NCI-H2227 (cell line): ENCODE data around the gene SIRT1.
"Not testable (repeated sequence)": the region's sequence is repeated elsewhere in the genome, so short reads cannot be mapped to it uniquely, and the experiment has no call there.

Experiments used
- DNase-seq: peaks from one replicate; lab custom pipeline; 2025; ENCODE audit not compliant: unreplicated experiment; lab: John Stamatoyannopoulos, UW

SIRT1 gene

GRCh38 chr10:67884313-67884841 is at the start of gene SIRT1:
SIRT1 (plus strand) TSS chr10:67884656; CDS start chr10:67884722, 66 bp downstream.
- DNase-seq, result peak; percentile 96

DNA sequence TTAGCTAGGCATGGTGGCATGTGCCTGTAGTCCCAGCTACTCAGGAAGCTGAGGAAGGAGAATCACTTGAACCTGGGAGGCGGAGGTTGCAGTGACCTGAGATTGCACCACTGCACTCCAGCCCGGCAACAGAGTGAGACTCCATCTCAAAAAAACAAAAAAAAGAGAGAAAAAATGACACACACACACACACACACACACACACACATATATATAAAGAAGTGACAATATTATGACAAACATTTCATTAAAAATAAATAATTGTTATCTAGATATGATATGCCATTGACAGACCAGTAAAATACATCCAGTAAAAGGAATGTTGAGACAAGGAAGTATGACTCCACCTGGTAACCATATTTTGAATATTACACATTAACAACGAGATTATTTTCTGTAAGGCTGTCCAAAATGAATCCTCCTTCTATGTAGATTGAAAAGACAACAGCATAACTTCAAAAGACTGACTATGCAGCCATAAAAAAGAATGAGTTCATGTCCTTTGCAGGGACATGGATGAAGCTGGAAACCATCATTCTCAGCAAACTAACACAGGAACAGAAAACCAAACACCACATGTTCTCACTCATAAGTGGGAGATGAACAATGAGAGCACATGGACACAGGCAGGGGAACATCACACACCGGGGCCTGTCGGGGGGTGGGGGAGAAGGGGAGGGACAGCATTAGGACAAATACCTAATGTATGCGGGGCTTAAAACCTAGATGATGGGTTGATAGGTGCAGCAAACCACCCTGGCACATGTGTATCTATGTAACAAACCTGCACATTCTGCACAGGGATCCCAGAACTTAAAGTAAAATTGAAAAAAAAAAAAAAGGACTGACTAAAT is 48.7 kb upstream of the SIRT1 start:
- DNase-seq, result not testable (repeated sequence)

- DNase-seq, result no peak
Observed at GRCh38 chr10:67836488-67836887, 48.0 kb upstream of the SIRT1 start.

DNA sequence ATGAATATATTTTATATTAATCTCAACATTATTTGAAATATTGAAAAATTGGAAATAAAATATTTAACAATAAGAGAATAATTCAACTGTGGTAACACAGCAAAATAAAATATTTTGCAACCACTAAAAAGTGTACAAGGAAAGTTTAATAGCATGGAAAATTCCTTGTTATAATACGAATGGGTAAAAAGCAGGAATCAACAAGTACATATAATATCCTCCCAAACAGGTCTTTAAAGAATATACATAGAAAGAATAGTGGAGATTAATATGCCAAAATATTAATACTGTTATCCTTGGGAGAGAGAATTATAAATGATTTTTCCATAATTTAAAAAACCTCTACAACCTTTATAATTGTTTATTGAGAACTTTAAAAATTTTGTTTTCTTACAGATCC is 47.5 kb upstream of the SIRT1 start:
- DNase-seq, result no peak

DNA sequence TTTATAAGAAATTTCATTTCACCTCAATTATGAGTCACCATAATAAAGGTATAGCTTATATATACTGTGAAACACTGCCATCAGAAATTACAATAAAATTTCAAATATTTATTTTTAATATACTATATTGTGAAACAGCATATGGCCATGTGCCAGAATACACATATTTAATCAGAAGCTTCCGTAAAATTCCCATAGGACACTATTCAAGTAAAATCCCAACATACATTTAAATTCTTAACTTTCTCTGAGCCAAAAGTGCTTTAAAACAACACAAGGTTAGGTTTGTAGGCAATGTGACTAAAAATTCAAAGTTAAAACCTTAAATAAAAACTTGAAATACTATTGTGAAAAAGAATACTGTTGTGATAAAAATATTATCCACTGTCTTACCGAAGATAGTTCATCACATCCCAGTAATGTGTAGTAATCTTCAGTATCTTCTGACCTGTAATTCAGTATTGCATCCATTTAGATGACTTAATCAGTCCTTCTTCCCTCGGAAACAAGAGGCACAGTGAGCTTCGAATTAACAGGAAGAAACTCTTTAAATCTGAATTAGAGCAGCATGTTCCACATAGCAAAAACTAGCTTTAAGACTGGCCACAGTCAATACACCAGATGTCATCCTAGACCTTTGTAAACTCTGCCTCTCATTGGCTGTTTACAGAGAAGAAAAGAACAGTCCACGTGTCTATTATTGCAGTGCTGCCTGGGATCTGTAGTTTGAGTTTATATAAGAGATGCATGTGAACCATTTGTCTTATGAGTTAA is 46.7 kb upstream of the SIRT1 start, which contains the start of gene DNAJC12:
Gene DNAJC12, minus strand, starts transcription at position 648 of the 774 bp plus-strand sequence. Its CDS starts 177 bp downstream, at position 471.
- peak; percentile 69 for DNase-seq

DNA sequence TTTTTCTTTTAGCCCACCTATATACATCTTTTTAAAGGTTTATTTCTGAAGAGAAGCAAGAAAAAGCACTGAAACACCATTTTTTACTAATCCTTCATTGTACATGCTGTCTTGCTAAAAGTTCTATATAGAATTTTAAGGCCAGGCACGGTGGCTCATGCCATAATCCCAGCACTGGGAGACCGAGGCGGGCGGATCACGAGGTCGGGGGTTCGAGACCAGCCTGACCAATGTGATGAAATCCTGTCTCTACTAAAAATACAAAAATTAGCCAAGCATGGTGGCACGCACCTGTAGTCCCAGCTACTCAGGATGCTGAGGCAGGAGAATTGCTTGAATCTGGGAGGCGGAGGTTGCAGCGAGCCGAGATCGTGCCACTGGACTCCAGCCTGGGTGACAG is 44.9 kb upstream of the SIRT1 start:
- not testable (repeated sequence) for DNase-seq

DNA sequence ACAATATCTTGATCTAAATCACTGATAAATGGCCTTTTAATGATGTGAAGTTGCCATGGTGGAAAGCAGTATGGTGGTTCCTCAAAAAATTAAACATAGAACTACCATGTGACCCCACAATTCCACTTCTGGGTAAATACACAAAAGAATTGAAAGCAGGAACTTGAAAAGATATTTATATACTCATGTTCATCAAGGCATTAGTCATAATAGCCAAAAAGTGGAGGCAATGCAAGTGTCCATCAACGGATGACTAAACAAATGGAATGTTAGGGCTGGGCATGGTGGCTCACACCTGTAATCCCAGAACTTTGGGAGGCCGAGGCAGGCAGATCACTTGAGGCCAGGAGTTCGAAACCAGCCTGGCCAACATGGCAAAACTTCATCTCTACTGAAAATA is 44.5 kb upstream of the SIRT1 start:
- DNase-seq, result no peak

- no peak for DNase-seq
Observed at GRCh38 chr10:67841737-67842136, 42.7 kb upstream of the SIRT1 start.

- no peak for DNase-seq
Observed at GRCh38 chr10:67843284-67843683, 41.2 kb upstream of the SIRT1 start.

DNA sequence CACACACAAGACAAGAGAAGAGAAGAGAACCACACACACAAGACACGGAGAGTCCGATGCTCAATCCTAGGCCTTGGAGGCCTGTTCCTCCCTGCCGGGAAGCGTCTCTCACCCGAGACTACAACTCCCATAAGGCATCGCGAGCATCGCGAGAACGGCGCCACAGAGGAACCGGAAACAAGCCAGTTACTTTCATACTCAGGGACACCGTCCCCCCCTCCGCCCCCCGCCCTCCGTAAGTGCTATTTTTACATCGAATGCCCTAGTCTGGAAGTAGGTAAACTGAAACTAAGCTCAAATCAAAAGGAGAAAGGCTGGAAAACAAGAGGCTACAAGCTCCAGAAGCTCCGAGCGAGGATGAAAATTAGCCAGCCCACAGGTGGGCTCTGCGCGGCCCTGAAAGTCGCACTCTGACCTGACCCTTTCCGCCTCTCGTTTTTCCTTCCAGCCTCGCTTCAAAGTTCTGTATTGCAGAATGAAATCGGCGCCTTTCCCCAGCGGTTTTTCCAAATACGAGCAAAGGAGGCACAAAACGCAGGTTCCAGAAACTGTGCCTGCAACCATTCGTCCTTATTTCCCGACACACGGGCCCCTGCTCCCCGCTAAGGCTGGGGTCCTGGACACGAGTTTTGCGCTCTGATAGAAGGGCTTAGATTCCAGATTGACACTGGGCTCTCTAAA is 35.0 kb upstream of the SIRT1 start:
- peak; percentile 93 for DNase-seq

DNA sequence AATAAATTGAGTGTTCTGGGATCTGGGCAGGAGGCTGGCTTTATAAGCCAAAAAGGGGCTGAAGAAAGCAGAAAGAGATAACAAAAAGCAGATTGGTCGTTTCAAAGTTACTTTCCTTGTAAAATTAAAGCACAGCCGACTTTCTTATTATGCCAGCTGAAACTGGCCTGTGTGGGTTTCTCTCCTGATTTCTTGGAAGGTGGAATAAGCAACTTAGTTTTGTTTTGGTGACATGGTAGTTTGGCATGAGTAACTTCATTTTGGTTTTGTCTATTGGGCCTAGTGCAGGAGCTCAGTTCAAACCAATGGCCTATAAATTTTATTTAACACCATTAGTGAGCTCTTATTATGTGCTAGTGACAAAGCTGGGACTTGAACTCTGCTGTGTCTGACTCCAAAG is 33.3 kb upstream of the SIRT1 start:
- no peak for DNase-seq

DNA sequence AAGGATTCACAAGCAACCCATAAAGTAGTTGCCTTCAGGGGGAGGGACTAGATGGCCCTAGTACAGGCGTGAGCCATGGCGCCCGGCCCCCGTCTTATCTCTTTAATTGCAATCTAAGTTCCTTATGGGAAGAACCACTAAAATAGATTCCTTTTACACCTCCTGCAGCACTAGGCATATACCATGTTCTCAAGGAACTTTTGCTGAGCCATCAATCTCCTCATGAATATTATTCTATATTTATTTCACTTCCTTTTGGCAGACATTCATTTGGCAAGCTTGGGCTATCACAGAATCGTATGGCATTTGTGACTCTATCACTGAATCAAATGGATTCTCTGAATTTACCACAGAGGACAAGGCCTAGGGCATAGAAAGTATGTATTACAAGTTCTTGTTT is 31.7 kb upstream of the SIRT1 start:
- no peak for DNase-seq

DNA sequence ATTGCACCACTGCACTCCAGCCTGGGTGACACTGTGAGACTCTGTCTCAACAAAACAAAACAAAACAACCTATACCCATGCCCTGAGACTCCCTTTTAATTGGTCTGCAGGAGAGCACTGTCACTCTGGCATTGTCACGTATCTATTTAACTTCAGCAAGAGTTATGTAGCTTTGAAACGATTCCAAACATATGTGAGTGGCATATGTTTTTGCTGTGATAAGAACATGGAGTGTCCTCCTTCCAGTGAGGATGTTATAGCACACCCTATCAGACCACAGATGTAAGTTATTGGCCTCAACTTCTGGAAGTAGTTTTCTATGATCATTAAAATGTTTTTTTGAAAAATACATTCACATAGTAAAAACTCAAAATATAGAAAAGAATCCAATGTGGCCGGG is 30.9 kb upstream of the SIRT1 start:
- no peak for DNase-seq

GRCh38 chr10:67858971-67859370 is 25.5 kb upstream of the SIRT1 start:
- no peak for DNase-seq

GRCh38 chr10:67861750-67862432 is 22.6 kb upstream of the SIRT1 start:
- no peak for DNase-seq

DNA sequence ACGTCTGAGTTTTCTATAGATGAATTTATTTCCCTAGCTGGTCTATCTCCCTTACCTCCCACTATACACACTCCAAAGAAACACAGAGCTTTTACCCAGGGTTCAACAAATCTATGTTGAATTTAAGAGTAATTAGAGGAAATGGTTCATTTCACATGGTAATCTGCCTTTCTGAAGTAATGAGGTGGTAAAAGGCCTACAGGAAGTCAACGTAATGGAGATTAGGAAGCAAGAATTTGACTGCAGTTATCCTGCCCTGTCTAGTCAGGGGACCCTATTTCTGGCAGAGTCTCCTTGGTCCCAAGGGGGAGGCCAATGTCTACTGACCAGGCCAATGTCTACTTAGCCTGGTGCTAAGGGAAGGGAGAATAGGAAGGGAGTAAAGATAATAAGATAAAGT is 21.4 kb upstream of the SIRT1 start:
- no peak for DNase-seq

- DNase-seq, result no peak
Observed at GRCh38 chr10:67864607-67865371, 19.7 kb upstream of the SIRT1 start.

DNA sequence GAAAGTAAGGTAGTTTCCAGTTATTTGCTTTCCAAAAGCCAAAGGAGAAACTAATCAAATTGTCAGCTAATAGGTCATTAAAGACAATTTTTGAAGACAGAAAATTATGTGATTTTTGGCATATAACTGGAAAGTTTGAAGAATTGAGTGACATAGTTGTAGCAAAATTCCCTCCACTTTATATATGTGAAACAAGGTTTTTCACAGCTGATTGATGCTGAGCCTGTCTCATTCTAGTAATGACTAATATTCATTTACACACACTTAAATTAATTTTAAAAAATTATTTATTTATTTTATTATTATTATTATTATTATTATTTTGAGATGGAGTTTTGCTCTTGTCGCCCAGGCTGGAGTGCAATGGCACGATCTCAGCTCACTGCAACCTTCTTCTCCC is 16.3 kb upstream of the SIRT1 start:
- no peak for DNase-seq

DNA sequence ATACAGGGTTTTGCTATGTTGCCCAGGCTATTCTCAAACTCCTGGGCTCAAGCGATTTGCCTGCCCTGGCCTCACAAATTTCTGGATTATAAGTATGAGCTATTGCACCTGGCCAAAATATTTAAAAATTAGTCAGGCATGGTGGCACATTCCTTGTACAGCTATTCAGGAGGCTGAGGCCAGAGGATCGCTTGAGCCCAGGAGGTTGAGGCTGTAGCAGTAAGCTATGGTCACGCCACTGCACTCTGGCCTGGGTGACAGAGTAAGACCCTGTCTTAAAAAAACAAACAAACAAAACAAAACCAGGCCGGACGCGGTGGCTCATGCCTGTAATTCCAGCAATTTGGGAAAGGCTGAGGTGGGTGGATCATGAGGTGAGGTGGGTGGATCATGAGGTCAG is 14.5 kb upstream of the SIRT1 start:
- DNase-seq, result no peak
